Erythroblast (primary cell): ENCODE measurements around the gene RBM5.

ENCODE experiments used
- GATA1 ChIP-seq: IDR thresholded peaks from 2 replicates; pipeline ENCODE4 v1.6.1; 2011; ENCODE audit warnings: low read depth, mild to moderate bottlenecking, control low read depth, low read length, moderate library complexity
- POLR2A ChIP-seq: IDR thresholded peaks from 2 replicates; pipeline ENCODE4 v1.6.1; 2011; ENCODE audit warnings: mild to moderate bottlenecking, low read length

- TF ChIP-seq POLR2A: no peak
- TF ChIP-seq GATA1: no peak
These were observed 48.8 kb downstream of the RBM5 start for GRCh38 chr3:50137531-50137930.
